ENCODE measurements around the gene POLR3GL.
A peak's percentile ranks its signal among the peaks of the same experiment; 100 is the strongest.

POLR3GL gene

DNA sequence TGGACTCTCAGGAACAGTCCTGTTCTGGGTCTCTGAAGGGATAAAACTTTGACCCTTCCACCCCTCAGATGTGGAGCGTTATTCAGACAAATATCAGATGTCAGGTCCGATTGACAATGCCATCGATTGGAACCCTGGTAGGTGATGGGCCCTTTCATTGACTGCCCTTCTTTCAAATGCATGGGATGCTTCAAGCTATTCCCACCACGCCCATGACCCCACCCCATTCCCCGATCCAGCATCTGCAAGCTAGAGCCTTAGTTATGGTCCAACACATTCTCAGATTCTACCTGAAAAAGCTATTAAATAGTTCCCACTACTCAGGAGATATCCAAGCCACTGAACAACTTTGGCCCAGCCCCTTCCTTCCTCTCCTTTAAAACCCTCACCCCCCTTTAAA lies 12.5 kb downstream of the POLR3GL start:
- DNase-seq: no peak

DNA sequence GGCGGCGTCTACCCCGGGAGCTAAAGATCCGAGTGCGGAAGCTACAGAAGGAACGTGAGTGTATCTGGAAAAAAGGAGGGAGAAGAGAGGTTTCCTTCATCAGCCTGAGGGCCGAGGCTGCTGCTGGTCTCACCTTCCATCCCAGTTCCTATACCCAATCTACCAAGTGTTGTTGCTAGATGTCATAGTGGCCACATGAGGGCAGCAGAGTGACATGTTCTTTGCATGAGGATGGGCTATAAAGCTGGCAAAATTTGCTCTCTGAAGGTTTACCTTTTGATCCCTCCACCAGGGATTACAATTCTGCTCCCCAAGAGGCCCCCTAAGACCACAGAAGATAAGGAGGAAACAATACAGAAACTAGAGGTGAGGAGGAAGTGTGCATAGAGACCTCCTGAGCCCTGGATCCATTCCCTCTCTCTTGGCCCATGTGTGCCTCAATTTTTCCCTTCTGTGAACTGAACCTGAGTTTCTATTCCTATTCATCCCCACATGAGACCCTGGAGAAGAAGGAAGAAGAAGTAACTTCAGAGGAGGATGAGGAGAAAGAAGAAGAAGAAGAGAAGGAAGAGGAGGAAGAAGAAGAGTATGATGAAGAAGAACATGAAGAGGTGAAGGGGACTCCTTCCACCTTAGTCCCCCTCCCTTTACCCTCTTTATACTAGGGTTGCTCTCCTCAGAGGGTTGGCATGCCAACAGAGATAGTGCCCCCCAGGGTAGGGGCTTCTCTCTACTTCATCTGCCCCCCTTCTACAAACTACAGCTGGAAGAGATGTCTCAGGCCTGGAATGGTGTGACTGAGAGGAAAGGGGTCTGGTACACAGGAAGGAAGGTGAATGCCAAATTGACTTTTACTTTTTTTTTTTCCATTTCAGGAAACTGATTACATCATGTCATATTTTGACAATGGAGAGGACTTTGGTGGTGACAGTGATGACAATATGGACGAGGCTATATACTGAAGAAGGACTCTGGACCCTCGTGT lies 13.3 kb downstream of the POLR3GL start:
- DNase-seq: peak; percentile 84

DNA sequence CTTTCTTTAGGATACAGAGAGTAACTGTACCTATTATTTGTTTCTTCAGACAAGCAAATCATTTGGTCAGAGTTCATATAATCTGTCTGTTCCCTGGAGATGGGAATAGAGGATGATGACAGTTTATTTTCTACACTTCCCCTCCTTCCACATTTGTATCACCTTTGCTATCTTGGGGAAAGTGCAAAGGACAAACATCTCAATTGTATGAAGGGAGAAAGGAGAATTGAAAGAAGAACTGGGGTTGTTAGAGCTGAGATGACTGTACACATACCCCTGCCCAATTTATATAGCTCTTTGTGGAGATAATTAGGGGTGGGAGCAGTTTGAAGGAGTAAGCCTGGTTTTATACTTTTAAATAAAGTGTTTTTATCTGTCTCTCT lies 14.0 kb downstream of the POLR3GL start:
- no peak for DNase-seq

DNA sequence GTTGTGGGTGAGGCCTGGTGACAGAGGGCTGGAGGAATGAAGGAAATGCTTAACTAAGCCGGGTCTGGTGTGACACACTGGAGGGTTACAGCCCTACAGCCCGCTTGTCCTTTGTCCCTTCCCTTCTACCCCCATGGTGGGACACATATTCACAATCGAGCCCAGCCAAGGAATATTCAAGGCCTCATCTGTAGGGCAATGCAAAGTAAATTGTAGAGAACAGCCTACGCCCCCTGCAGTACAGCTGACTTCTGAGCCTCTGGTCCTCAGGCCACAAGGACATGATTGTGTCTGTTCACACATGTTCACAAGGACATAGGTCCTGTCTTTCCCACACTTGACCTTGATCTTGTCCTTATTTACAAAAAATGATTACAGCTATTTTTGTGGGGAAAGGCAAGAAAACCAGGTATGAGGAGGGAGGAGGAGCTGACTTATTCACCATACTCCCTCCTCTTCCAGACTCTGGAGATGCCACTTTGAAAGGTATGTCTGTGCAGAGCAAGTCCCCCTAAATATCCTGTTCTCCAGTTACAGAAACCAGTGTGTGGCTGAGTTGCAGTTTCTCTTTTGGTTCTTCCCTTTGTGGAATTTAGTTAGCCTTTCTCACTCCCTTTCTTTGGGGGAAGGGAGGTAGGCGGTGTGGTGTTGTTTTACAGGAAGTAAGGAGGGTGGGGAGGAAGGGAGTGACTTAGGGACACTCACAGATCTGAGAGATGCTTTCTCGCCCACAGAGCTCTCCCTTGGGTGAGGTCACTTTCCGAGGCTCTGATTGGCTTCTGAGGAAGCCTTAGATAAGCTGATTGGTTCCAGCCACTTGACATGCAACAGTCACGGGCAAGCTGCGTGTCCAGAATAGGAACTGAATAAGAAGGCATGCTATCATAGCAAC lies 14.6 kb downstream of the POLR3GL start:
- peak; percentile 96 for DNase-seq

- DNase-seq: peak; percentile 21
These were observed 15.4 kb downstream of the POLR3GL start for GRCh38 chr1:145979746-145980456.

- no peak for DNase-seq
These were observed 16.0 kb downstream of the POLR3GL start for GRCh38 chr1:145980457-145980994.

- no peak for DNase-seq
These were observed 17.7 kb downstream of the POLR3GL start for GRCh38 chr1:145982010-145982723.

DNA sequence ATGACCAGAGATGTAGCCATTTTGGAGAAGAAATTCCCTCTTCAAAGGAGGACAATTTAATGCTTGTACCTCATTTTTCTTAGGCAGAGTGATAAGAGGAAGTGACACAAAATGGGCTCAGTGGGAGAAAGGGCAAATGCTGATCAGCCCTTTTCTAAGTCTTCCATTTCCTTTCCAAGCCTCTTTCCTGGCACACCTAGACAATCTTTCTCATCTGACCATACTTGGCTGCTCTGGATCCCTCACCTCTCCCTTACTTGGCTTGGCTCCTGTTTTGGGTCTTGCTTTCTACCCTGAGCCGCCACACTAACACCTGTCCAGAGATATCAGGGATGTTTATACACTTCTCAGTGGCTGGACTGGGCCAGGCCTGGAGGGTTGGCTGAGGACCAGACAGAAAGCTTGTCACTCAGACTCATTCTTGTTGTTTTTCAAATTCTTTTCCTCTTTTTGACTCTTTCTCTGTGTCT lies 18.8 kb downstream of the POLR3GL start:
- DNase-seq: no peak

DNA sequence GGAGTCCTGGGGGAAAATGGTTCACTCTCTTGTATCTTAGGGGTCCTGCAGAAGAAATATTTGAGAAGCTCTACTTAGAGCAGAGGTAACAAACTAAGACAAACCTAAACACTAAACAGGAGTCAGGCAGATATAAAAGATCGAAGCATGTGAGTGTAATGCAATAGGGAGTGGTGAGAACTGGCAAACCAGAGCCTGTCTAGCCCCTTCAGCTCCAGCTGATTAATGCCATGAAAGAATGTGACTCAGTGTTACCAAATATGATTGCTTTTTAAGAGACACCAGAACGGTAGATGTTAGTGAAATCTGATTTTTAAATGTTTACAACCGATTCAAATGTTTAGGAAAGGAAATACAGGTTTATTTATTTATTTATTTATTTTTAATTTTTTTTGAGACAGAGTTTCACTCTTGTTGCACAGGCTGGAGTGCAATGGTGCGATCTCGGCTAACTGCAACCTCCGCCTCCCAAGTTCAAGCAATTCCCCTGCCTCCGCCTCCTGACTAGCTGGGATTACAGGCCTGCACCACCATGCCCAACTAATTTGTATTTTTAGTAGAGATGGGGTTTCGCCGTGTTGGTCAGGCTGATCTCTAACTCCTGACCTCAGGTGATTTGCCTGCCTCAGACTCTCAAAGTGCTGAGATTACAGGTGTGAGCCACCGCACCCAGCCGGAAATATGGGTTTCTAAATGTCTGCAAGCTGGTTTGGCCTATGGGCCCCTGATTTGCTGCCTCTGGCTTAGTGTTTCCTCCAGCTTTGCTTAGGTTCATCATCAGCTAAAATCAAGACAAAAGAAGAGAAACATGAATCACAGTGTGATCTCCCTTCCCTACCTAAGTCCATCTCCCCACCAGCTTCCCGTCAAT lies 19.7 kb downstream of the POLR3GL start:
- no peak for DNase-seq

DNA sequence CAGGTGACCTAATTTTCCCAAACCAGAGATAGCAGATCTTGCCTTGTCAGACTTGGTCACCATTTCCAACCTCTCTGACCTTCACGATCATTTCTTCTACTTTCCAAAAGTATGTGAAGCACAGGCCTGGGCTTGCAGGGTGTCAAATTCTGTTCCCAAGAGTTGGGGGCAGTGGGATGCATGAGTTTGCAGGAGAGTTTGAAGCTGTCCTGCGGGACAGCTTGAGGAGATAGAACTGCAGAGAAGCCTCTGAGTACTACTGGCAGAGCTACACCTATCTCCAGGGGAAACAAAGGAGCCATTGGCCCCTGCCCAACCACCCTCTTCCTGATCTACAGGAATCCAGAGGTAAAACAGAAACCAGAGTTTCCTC lies 20.6 kb downstream of the POLR3GL start:
- DNase-seq: no peak

DNA sequence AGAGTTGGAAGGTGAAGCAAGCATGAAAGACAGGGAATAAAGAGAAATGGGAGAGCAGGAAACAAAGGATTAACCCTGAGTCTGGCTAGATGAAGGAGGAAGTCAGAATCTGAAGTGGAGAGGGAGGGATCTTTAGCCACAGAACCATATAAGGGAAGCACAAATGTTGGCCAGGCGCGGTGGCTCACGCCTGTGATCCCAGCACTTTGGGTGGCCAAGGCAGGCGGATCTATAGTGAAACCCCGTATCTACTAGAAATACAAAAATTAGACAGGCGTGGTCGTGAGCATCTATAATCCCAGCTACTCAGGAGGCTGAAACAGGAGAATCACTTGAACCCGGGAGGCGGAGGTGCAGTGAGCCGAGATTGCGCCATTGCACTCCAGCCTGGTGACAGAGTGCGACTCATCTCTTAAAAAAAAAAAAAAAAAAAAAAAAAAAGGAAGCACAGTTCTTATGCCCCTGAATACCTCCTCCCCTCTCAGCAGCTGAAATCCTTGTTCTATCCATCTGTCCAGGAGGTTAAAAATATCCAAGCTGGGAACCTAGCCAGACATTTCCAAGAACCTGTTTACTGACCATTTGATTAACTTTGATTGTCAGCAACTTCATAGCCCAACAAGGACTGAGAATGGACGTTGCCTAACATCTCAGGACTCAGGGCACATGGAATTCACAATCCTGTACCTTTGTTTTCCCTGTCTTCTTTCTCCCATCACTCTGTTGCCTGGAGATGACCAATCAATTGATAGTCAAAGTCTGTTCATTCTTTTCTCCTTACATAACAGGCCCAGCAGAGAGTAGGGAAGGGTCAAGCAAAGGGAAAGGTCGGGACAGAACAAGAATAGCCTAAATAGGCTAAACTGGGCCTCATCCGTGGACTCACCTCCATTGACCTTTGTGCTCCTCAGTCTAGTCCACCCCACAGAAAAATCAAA lies 21.3 kb downstream of the POLR3GL start:
- DNase-seq: no peak

- no peak for DNase-seq
These were observed 22.1 kb downstream of the POLR3GL start for GRCh38 chr1:145986551-145986950.

DNA sequence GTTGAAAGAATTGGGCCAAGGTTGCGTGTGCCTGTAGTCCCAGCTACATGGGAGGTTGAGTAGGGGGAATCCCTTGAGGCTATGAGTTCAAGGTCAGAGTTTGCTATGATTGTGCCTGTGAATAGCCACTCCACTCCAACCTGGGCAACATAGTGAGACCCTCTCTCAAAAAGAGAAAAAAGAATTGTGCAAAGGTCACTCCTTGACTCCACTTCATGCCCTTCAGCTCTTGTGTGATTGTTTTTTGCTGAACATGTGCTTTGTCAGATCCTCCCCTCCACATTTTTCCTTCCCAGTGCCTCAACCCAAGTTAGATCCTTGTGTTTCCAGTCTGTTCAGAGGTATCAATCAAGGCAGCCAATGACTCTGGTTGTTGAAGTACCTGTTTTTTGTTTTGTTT lies 23.4 kb downstream of the POLR3GL start:
- DNase-seq: no peak

DNA sequence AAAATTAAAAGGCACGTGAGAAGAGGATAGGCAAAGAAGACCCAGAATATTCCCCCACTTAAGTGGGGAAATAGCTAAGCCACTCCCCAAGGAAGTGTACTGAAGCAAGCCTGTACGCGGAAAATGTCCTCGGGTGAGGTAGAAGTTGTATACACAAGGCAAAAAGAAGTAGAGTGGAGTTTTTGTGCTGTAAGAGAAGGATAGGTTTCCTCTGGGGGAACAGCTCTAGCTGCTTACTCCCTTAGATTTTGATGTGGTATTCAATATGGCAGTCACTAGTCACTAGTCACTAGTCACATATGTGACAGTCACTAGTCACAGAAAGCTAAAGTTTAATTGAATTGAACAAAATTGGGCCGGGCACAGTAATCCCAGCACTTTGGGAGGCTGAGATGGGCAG lies 24.3 kb downstream of the POLR3GL start:
- DNase-seq: no peak

GRCh38 chr1:145990249-145990855 lies 25.9 kb downstream of the POLR3GL start:
- DNase-seq: no peak

DNA sequence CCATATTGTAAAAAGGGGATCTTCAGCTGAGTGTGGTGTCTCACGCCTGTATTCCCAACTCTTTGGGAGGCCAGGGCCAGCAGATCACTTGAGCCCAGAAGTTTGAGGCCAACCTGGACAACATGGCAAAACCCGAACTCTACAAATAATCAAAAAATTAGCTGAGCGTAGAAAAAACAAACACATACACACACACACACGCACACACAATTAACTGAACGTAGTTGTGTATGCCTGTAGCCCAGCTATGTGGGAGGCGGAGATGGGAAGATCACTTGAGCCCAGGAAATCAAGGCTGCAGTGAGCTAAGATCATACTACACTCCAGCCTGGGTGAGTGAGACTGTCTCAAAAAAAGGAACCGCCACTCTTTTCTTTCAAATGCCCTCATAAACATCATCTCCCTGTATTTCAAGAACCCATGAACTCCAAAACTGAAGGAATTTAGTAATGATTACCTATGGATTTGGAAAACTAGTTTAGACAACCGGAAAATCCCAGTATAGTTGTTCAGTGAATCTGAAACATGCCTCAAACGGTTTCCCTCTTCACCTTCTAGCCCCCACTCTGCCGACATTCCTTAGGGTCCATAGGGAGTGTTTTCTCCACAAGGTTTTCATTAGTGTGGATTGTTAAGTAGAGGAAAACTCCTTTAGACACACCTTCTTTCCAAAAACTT lies 27.4 kb downstream of the POLR3GL start:
- no peak for DNase-seq

GRCh38 chr1:145992502-145992936 lies 28.0 kb downstream of the POLR3GL start:
- no peak for DNase-seq

DNA sequence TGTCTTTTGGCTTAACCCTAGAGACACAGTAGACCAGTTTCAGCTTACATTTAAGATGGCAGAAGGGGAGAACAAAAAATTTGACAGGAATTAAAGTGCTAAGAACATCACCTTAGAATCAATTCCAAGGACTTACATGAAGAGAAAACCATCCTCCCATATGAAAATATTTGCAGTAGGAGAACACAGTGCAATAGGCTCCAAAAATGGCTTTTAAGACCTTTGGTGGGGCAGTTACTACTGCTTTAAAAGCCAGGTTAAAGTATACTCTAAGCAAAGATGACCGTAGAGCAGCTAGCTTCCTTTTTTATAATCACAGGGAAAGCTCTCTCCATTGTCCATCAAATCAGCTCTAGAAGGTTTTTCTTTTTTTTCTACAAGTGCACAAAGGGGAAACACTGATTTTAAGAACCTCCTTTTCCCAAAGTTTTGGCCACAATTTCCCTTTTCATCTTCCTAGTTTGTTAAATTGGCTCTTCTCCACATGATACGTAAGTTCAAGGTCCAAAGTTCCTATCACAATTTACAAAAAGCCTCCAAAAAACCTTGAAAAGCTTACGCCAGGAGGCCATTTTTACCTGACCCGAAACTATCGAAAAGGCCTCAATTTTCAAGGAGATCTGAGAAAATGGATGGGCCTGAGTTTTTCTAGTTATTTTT lies 28.6 kb downstream of the POLR3GL start:
- no peak for DNase-seq

Measured in NCI-H2227 treated with DMSO at 0.1 percent for 48 hours (cell line).